GM12878 (cell line): ENCODE data around the gene MSRB1. TPM values are rescaled to one million over a fixed set of nuclear protein-coding genes. Genes with fewer than 3 reads are reported as not detected.

ENCODE experiments used
- ATAC-seq: fragments of 200-7000 bp; cut with Tn5 transposase; 3 replicates; pipeline ENCODE4 v1.9.1; 2020; ENCODE audit warnings: mild to moderate bottlenecking, moderate library complexity
- BruUV-seq: library from RNA; stranded (reverse); fragments of 400-500 nt; replicated peaks from 2 replicates; lab custom pipeline; 2021; lab: Mats Ljungman, UMichigan
- CTCF ChIA-PET: fragments of 300-600 bp; sonication (Branson Sonifier 250); formaldehyde crosslinking; extraction: SDS; loops from one replicate; lab custom pipeline; 2021; ENCODE audit warnings: inconsistent platforms; lab: Yijun Ruan, JAX
- POLR2A ChIA-PET: fragments of 350-600 bp; formaldehyde crosslinking; extraction: SDS; loops from one replicate; lab custom pipeline; 2021; ENCODE audit warnings: inconsistent platforms; lab: Charles Lee
- RAD21 ChIA-PET: fragments of 300-600 bp; sonication (Branson Sonifier 250); formaldehyde crosslinking; loops from one replicate; lab custom pipeline; 2023; ENCODE audit warnings: antibody characterized with exemption; ENCODE audit not compliant: unreplicated experiment; lab: Charles Lee
- SMC1A ChIA-PET: fragments of 300-600 bp; sonication (Branson Sonifier 250); formaldehyde crosslinking; loops from one replicate; lab custom pipeline; 2023; ENCODE audit not compliant: unreplicated experiment, uncharacterized antibody; lab: Charles Lee
- DNase-seq: peaks from one replicate; pipeline ENCODE4 v3.0.0-alpha.2; 2011; ENCODE audit warnings: low read depth, low spot score
- FAIRE-seq: peaks from 3 replicates; lab custom pipeline; 2011; peaks lifted over from hg19 to GRCh38; lab: Jason Lieb, UNC
- H2AFZ ChIP-seq: 2 replicates; pipeline ENCODE4 v1.6.0; 2011; ENCODE audit warnings: low read depth, low read length, control low read depth; ENCODE audit not compliant: control insufficient read depth
- H3K27ac ChIP-seq: 2 replicates; pipeline ENCODE4 v1.5.1; 2011; ENCODE audit warnings: control low read depth; ENCODE audit not compliant: control insufficient read depth, insufficient read depth
- H3K27me3 ChIP-seq, 2 experiments: replicated peaks in 1 of 2; 2 replicates each; pipeline versions ENCODE4 v1.6.0 to v1.6.1; 2011; ENCODE audit warnings: low read length in 1 of 2; ENCODE audit not compliant: control insufficient read depth in 2 of 2, insufficient read depth in 2 of 2
- H3K36me3 ChIP-seq, 2 experiments: 2 replicates each; pipeline ENCODE4 v1.5.1; 2011; ENCODE audit warnings: low read length in 1 of 2; ENCODE audit not compliant: control insufficient read depth in 2 of 2, insufficient read depth in 2 of 2
- H3K4me1 ChIP-seq: 2 replicates; pipeline ENCODE4 v1.6.1; 2011; ENCODE audit warnings: mild to moderate bottlenecking, low read length, moderate library complexity, mixed read lengths; ENCODE audit not compliant: control insufficient read depth, insufficient read depth
- H3K4me2 ChIP-seq: 2 replicates; pipeline ENCODE4 v1.6.0; 2011; ENCODE audit warnings: control low read depth; ENCODE audit not compliant: control insufficient read depth, insufficient read depth
- H3K4me3 ChIP-seq: fragments of 200-600 bp; sonication (generic); 2 replicates; pipeline ENCODE4 v1.5.1; 2016
- H3K79me2 ChIP-seq: 2 replicates; pipeline ENCODE4 v1.6.0; 2011; ENCODE audit warnings: low read length; ENCODE audit not compliant: control insufficient read depth, insufficient read depth
- H3K9ac ChIP-seq: 2 replicates; pipeline ENCODE4 v1.8.0; 2011; ENCODE audit warnings: low read length, control low read depth, mixed read lengths; ENCODE audit not compliant: control insufficient read depth, insufficient read depth
- H3K9me3 ChIP-seq: replicated peaks from 3 replicates; pipeline ENCODE4 v1.5.1; 2011; ENCODE audit warnings: mild to moderate bottlenecking, low read length; ENCODE audit not compliant: control insufficient read depth, insufficient read depth
- H4K20me1 ChIP-seq: 2 replicates; pipeline ENCODE4 v1.6.0; 2011; ENCODE audit not compliant: control insufficient read depth, insufficient read depth
- BACH1 ChIP-seq: fragments of 450-650 bp; IDR thresholded peaks from 2 replicates; pipeline ENCODE4 v1.6.1; 2017; ENCODE audit warnings: mild to moderate bottlenecking, borderline replicate concordance
- BMI1 ChIP-seq: fragments of 450-650 bp; IDR thresholded peaks from 2 replicates; pipeline ENCODE4 v1.6.1; 2016; ENCODE audit warnings: mild to moderate bottlenecking, moderate library complexity, borderline replicate concordance
- BRCA1 ChIP-seq: IDR thresholded peaks from 2 replicates; pipeline ENCODE4 v1.6.1; 2011; ENCODE audit warnings: low read depth, low read length, improper control_type of control experiment
- CBFB ChIP-seq: IDR thresholded peaks from 2 replicates; pipeline ENCODE4 v1.6.1; 2016; ENCODE audit warnings: antibody characterized with exemption, low read depth
- FOXM1 ChIP-seq: IDR thresholded peaks from 2 replicates; pipeline ENCODE4 v1.6.1; 2012; ENCODE audit warnings: low read depth, mild to moderate bottlenecking, inconsistent platforms, low read length, moderate library complexity
- GATAD2B ChIP-seq: fragments of 450-650 bp; conservative IDR thresholded peaks from 2 replicates; pipeline ENCODE4 v1.6.1; 2017; ENCODE audit warnings: low read depth, mild to moderate bottlenecking, moderate library complexity
- HCFC1 ChIP-seq: fragments of 150-350 bp; IDR thresholded peaks from 2 replicates; pipeline ENCODE4 v1.6.1; 2014; ENCODE audit warnings: low read length
- NR2C2 ChIP-seq: IDR thresholded peaks from 2 replicates; pipeline ENCODE4 v1.6.1; 2011; ENCODE audit warnings: borderline replicate concordance, low read depth; ENCODE audit not compliant: control insufficient read depth, insufficient read length
- PAX5 ChIP-seq: IDR thresholded peaks from 2 replicates; pipeline ENCODE4 v1.6.1; 2011; ENCODE audit warnings: low read depth, low read length, borderline replicate concordance
- RCOR1 ChIP-seq: conservative IDR thresholded peaks from 2 replicates; pipeline ENCODE4 v1.6.1; 2012; ENCODE audit warnings: low read depth, low read length, improper control_type of control experiment
- YBX1 ChIP-seq: fragments of 450-650 bp; IDR thresholded peaks from 2 replicates; pipeline ENCODE4 v1.6.1; 2016; ENCODE audit warnings: antibody characterized with exemption
- ZNF622 ChIP-seq: fragments of 450-650 bp; IDR thresholded peaks from 2 replicates; pipeline ENCODE4 v1.6.1; 2017; ENCODE audit warnings: mild to moderate bottlenecking, inconsistent platforms
- ZSCAN29 ChIP-seq: fragments of 450-650 bp; IDR thresholded peaks from 2 replicates; pipeline ENCODE4 v1.6.1; 2017; ENCODE audit warnings: mild to moderate bottlenecking, moderate library complexity
- WGBS: methylation state at CpG from one replicate; pipeline ENCODE4 v1.1.6; 2016; ENCODE audit warnings: low lambda C conversion rate; ENCODE audit not compliant: insufficient replicate concordance, insufficient coverage; ENCODE audit errors: missing lambda C conversion rate; 5-methylcytosine and 5-hydroxymethylcytosine counted together
- in situ Hi-C: fragments of 300-500 bp; cut with MboI; formaldehyde crosslinking; loops from 9 replicates; pipeline ENCODE4 v1.14.3; 2018; ENCODE audit warnings: mixed read lengths
- intact Hi-C: fragments of 100-400 bp; cut with micrococcal nuclease; formaldehyde crosslinking; loops from one replicate; pipeline ENCODE4 v1.14.2; 2022; ENCODE audit not compliant: unreplicated experiment
- polyA plus RNA-seq, 11 experiments: library from polyadenylated mRNA; depleted of rRNA in 4 of 11; unstranded in 6 of 11; stranded (reverse) in 5 of 11; fragments of >200 nt; fragmentation: Nextera tagmentation in 4 of 11; fragmentation: Illumina TruSeq in 1 of 11; extraction: Ambion mirVana in 4 of 11; extraction: Trizol in 1 of 11; gene quantifications; 1 replicate in 1 of 11; 2 replicates in 10 of 11; pipeline versions ENCODE4 v1.2.1 to v1.2.3, GENCODE V29; 2011 to 2016; ENCODE audit warnings: inconsistent platforms in 2 of 11, missing spikeins in 2 of 11, low read depth in 1 of 11
- total RNA-seq, 4 experiments: library from RNA; depleted of rRNA in 3 of 4; stranded (reverse); fragments of >200 nt in 3 of 4; fragmentation: Illumina TruSeq in 1 of 4; extraction: Trizol in 1 of 4; gene quantifications; 2 replicates each; pipeline versions ENCODE4 v1.2.1 to v1.2.3, GENCODE V29; 2013 to 2021
- TF ChIP-seq, protein P1 (sequence below): fragments of 450-650 bp; IDR thresholded peaks from 2 replicates; pipeline ENCODE4 v1.6.1; 2017; ENCODE audit warnings: low read depth, mild to moderate bottlenecking, moderate library complexity
- TF ChIP-seq, protein P2 (sequence below): fragments of 450-650 bp; IDR thresholded peaks from 2 replicates; pipeline ENCODE4 v1.6.1; 2014; ENCODE audit warnings: mild to moderate bottlenecking

The MSRB1 gene
- total and polyA plus RNA-seq, 10 of the 15 experiments (the other 5 are each of a cell fraction or from before 2014, with no cell fraction given): 5.1 to 48.6 (median 25.7) TPM

DNA sequence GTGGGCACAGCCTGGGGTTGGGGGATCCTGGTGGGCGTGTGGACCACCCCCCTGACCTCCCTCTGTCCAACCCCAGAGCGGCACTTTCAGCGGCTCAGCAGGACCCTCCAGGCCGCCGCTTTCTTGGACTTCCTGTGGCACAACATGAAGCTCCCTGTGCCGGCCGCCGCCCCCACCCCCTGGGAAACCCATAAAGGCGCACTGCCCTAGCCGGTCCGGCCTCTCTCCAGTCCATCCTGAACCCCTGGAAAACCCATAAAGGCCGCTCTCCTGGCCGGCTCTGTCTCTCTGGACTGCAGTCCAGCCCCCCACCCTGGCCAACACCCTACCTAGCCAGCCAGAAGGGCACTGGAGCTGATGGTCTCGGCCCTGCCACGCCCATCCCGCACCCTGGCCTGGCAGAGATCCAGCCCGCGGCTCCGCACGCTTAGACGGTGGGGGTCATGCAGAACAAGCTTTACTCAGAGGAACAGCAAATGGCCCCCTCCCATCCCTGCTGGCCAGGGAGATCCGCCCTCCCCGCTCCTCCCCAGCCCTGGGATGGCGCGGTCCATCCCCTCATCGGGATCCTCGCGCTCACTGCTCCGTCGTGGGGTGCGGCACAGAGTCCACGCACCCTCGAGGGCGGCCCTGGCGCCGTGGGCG, 35.6 kb upstream of the MSRB1 start:
- ChIA-PET SMC1A (no interaction called here), POLR2A (no interaction called here), CTCF (no interaction called here), RAD21 (no interaction called here)
- Histone ChIP-seq H3K4me1 (peaks cover 12% of the 10 kb centered on the region), H4K20me1 (no peaks in the 10 kb centered on the region), H3K27ac (no peak overlapping the region), H3K9me3 (no peaks in the 10 kb centered on the region), H3K27me3 (0 out of 4 replicates have a peak, but pooled peaks cover 0 to 5% of the 10 kb centered on the region in 2 experiments), H3K4me3 (no peak overlapping the region), H2AFZ (no peak overlapping the region), H3K79me2 (peaks cover 1% of the 10 kb centered on the region), H3K36me3 (peaks cover 0 to 36% of the 10 kb centered on the region in 2 experiments; a peak in 3 of 4 replicates), H3K4me2 (no peak overlapping the region), H3K9ac (no peak overlapping the region)
- no TSS peak for BruUV-seq
- intact Hi-C loops (no loop called here), in situ Hi-C loops (no loop called here)
- DNase-seq (no peak), ATAC-seq (no peak), FAIRE-seq (no peak)
- TF ChIP-seq ZSCAN29 (no peak), FOXM1 (no peak)
- 93% methylated on average over 27 of the region's 37 CpGs for WGBS

DNA sequence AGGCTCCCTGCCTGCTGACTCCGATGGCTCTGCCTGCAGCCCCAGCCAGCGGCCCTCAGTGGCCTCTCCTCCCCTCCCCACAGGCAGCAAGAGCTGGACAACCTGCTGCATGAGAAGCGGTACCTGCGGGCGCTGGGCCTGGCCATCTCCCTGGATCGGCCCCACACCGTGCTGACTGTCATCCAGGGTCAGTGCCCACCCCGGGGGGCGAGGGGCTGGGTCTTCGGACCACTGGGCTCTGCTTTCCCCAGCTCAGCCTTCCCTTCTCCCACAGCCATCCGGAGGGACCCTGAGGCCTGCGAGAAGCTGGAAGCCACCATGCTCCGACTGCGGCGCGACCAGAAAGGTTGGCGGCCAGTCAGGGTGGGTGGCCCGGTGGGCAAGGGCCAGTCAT, 34.9 kb upstream of the MSRB1 start:
- POLR2A ChIA-PET: interaction anchor here (1.6 kb wide), 1 partner anchor 13 kb away, joined by 6 read pairs; the partner anchor contains the start of gene RPS2
- no peak overlapping the region for H2AFZ ChIP-seq
- DNase-seq (no peak), ATAC-seq (no peak), FAIRE-seq (no peak)
- no peak overlapping the region for H3K4me3 ChIP-seq
- RAD21 ChIA-PET: no interaction called here
- 97% methylated on average over 17 of the region's 18 CpGs for WGBS
- 0 out of 4 replicates have a peak, but pooled peaks cover 0 to 2% of the 10 kb centered on the region in 2 experiments for H3K27me3 ChIP-seq
- in situ Hi-C loops (no loop called here), intact Hi-C loops (no loop called here)
- peaks cover 6% of the 10 kb centered on the region for H3K79me2 ChIP-seq
- H4K20me1 ChIP-seq: no peaks in the 10 kb centered on the region
- CTCF ChIA-PET: no interaction called here
- TF ChIP-seq YBX1 (no peak), GATAD2B (no peak), RCOR1 (no peak), BMI1 (no peak), BRCA1 (no peak), BACH1 (no peak), FOXM1 (no peak), NR2C2 (no peak), ZNF622 (no peak), CBFB (no peak), PAX5 (no peak), HCFC1 (no peak)
- TF ChIP-seq, protein P1, sequence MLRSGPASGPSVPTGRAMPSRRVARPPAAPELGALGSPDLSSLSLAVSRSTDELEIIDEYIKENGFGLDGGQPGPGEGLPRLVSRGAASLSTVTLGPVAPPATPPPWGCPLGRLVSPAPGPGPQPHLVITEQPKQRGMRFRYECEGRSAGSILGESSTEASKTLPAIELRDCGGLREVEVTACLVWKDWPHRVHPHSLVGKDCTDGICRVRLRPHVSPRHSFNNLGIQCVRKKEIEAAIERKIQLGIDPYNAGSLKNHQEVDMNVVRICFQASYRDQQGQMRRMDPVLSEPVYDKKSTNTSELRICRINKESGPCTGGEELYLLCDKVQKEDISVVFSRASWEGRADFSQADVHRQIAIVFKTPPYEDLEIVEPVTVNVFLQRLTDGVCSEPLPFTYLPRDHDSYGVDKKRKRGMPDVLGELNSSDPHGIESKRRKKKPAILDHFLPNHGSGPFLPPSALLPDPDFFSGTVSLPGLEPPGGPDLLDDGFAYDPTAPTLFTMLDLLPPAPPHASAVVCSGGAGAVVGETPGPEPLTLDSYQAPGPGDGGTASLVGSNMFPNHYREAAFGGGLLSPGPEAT: no peak
- TF ChIP-seq, protein P2, sequence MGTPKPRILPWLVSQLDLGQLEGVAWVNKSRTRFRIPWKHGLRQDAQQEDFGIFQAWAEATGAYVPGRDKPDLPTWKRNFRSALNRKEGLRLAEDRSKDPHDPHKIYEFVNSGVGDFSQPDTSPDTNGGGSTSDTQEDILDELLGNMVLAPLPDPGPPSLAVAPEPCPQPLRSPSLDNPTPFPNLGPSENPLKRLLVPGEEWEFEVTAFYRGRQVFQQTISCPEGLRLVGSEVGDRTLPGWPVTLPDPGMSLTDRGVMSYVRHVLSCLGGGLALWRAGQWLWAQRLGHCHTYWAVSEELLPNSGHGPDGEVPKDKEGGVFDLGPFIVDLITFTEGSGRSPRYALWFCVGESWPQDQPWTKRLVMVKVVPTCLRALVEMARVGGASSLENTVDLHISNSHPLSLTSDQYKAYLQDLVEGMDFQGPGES: no peak
- H3K9me3 ChIP-seq: no peaks in the 10 kb centered on the region
- BruUV-seq: no TSS peak
- peaks cover 15% of the 10 kb centered on the region for H3K4me1 ChIP-seq
- SMC1A ChIA-PET: no interaction called here
- no peak overlapping the region for H3K9ac ChIP-seq
- no peak overlapping the region for H3K4me2 ChIP-seq
- no peak overlapping the region for H3K27ac ChIP-seq
- H3K36me3 ChIP-seq: peaks cover 0 to 36% of the 10 kb centered on the region in 2 experiments; a peak in 3 of 4 replicates
